OCI-M2 (cell line): ENCODE results near the gene PNMA8C.
"Not testable (repeated sequence)": the region's sequence is repeated elsewhere in the genome, so short reads cannot be mapped to it uniquely, and the experiment has no call there.

Experiments
- DNase-seq: peaks from one replicate; lab custom pipeline; 2025; ENCODE audit not compliant: unreplicated experiment; lab: John Stamatoyannopoulos, UW

The PNMA8C gene

DNA sequence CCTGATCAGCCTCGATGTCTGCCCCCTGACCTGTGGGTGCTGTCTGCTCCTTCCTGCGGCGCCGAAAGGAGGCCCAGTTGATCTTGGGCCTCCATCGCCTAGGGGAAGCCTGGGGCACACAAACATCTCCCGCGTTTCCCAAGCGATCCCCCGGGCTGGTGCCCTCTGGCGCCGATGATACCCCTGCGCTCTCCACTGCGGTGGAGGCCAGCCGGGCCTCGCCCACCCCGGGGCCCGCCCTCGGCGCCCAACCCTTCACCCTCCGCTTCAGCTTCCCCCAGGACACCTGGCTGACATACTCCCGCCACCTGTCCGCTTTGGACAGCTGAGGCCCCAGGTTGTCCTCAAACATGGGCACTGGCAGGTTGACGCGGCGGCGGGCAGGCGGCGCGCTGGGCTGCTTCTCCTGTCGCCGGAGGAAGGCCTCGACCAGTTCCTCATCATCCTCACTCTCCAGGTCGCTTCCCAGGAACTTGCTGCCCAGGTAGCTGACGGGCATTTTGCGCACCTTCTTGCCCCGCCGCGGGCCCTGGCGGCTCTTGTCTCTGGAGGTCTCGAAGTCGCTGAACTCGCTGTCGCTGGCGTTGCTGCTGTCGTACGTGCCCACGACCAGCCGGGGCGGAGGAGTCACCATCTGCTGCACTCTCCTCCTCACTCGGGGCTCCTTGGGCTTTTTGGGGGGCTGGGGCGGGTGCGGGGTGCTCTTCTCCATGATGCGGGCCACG is 16.6 kb downstream of the PNMA8C start:
- no peak for DNase-seq

- DNase-seq, result no peak
These were observed 17.4 kb downstream of the PNMA8C start for GRCh38 chr19:46411088-46411924.

DNA sequence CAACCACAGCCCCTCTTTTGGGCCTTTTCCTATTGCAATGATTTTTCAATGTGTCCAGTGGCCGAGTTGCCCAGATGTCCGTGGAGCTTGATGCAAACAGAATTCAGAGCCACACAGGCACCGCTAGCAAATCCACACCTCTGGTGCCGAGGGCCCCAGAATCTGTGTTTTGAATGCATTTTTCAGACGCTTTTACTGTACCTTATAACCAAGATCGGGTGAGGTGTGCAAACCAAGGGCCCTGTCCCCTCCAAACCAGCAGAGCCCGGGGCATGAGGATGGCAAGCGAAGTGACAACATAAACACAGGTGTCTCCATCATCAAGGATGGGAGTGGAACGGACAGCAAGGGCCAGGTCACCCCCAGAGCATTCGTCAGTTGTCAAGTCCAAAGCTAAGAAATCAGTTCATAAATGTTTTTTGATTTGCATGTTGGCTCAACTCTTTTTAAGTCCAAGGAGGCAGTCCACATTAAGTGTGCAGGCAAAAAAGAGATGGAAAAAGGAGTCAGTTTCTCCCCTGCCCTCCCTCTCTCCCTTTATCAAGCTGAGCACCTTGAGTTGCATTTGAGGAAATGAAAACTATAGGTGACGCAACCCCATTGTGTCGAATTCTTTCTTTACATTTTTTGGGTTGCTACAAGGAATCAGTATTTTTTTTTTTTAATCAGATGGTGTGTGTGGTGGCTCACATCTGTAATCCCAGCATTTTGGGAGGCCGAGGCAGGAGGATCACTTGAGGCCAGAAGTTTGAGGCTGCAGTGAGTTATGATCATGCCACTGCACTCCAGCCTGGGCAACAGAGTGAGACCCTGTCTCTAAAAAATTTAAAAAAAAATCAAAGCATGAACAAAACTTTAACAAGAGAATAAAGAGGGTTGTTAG is 18.3 kb downstream of the PNMA8C start:
- DNase-seq, result no peak

GRCh38 chr19:46409191-46409590 is 19.5 kb downstream of the PNMA8C start:
- no peak for DNase-seq

DNA sequence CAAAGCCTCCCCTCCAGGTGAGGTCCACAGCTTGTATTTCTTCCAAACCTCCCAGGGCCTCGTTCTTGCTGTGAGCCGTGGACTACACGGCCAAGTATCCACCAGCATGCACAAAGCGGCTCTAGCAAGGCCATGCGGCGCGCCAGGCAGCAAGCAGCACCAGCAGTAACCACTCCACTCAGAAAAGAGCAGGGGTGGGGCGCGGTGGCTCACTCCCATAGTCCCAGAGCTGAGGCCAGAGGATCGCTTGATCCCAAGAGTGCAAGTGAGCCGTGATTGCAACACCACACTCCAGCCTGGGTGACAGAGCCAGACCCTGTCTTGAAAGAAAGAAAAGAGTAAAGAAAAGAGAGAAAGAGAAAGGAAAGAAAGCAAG is 20.1 kb downstream of the PNMA8C start:
- no peak for DNase-seq

DNA sequence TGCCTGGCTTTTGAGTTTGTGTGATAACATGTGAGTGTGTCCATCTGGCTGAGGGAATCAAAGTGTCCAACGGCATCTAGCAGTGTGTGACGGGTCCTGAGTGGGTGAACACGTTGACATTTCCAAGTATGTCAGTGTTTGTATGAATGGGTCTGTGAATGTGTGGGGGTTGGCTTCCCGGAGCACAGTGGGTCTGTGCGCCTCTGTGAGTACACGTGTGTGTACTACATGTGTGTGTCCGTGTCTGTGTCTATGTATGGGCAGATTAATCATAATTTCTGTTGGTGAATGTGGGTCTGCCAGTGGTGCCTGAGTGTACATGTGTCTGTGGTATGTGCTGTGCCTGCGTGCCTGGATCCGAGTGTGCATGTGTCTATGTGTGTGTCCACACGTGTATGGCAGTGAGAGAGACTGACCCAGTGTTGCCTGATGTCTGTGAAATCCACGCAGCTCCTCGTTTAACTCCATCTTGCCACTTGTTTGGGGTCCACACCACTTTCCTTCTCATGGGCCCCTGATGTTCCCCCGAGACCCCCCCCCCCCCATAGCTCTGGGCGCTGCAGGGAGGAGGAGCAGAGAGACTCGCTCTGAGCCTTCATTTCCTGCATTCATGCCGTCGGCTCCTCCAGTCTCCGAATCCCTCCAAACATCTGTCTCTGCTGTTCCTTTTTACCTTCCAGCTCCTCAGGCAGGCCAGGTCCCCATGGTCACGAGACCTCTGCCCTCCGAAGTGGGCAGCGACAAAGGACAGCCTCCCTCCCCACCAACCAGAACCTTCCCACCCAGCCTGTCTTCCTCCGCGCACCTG is 20.7 kb downstream of the PNMA8C start:
- DNase-seq, result no peak

- no peak for DNase-seq
These were observed 21.8 kb downstream of the PNMA8C start for GRCh38 chr19:46406976-46407375.

GRCh38 chr19:46404753-46405468 is 23.8 kb downstream of the PNMA8C start:
- DNase-seq, result no peak

GRCh38 chr19:46404055-46404752 is 24.5 kb downstream of the PNMA8C start:
- peak; percentile 14 for DNase-seq

- DNase-seq, result no peak
These were observed 26.0 kb downstream of the PNMA8C start for GRCh38 chr19:46402725-46403124.

- DNase-seq, result not testable (repeated sequence)
These were observed 30.8 kb downstream of the PNMA8C start for GRCh38 chr19:46397801-46398479.

GRCh38 chr19:46394402-46394797 is 34.3 kb downstream of the PNMA8C start:
- no peak for DNase-seq

DNA sequence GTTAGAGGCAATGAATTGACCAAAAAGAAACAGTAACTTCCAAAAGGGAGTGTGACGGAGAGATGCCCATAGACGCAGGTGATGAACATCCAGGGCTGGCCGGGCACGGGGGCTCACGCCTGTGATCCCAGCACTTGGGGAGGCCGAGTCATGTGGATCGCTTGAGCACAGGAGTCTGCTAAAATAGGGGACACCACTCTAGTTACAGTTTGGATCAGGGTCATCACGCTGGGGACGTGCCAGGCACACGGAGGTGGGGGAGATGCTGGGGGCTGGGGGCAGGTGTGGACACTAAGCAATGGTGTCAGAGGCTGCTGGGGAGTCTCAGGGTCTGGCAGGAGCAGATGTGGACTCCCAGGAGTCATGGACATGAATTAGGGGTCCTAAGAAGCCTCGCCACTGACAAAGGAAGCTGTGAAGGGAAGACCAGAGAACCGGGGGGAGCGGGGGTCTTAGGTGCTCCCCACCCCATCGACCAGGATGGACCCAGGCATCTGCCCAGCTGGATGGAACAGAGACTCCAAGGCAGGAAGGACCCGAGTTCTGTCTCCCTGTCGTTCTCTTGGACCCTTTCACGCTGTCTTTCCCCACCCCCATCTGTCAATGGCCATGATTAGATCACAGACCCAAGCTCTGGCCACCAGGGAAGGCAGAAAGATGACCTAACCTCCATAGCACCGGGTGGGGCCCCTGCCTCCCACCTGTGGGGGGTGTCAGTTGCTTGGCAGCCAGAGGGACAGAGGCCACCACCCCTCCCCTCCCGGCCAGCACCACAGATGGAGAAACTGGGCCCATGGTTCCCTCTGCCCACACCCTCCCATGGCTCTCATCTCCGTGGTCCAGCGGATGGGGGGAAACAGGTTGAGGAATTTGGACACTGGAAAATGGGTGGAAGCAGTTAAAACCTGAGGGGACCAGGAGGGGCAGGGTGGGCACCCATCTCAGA is 35.0 kb downstream of the PNMA8C start:
- no peak for DNase-seq

GRCh38 chr19:46392837-46393236 is 35.9 kb downstream of the PNMA8C start:
- DNase-seq, result no peak

DNA sequence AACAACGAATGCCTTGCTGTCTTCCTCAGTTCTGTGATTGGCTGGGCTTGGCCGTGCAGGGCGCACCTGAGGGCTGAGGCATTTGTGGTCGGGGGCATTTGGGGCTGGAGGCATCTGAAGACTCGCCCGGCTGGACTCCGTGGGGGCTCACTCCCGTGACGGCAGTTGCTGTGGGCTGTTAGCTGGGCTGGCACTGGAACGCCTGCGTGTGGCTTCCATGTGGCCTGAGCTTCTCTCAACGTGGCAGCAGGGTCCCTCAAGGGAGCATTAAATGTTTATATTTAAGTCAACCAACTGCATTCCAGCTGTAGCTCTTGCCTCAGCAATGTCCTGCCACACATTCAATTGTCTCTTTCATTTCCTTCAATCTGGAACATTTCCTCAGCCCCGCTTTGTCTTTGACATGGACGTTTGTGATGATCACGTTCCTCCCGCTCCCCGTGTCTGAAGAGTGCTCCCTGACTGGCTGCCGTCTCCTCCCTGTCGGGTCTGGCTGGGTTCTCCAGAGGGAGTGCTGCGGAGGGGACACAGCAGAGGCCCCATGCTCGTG is 36.4 kb downstream of the PNMA8C start:
- DNase-seq, result no peak

- no peak for DNase-seq
These were observed 37.2 kb downstream of the PNMA8C start for GRCh38 chr19:46391296-46392251.
